ENCODE measurements around the gene GMIP. TPM values are rescaled to one million over a fixed set of nuclear protein-coding genes. Genes with fewer than 3 reads are reported as not detected.
"Not testable (repeated sequence)": the region's sequence is repeated elsewhere in the genome, so short reads cannot be mapped to it uniquely, and the experiment has no call there.

Gene GMIP
- total RNA-seq, 1 donor from 2014 or later = 3.2 TPM

DNA sequence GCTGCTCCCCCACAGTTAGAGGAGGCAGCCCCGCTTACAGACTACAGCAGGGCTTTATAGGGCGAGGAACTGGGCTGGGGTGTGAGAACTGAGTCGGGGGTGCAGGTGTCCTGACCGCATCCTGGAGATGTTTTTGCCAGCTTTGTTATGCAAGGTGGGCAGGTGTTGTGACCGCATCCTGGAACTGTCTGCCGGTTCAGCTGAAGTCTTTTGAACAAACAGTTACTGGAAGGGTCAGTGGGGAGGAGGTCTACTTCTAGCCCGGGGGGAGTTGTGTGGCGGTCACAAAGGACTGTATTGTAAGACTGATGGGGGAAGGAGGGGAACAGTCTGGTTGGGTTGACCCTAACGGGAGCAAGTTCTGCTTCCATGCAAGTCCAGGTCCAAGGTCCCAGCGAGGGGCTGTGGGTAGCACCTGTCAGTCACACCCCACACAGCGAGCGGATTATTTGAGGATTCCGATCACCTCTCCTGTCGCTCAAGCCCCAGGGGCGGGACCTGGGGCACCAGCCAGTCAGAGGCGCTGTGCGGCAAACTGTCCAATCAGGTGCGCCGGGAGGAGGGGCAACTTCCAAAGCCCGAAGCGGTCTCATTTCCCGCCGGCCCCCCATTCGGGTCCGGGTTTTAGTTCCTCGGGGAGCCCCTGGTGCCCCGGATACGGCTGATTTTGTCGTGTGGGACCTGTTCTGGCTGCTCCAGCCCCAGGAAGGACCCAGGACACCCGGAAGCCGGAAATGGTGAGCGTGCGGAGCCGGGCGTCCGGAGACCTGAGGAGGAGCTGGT is 25.0 kb upstream of the GMIP start, which contains the start of gene ZNF101:
ZNF101 (plus strand) TSS at position 610 of the 783 bp plus-strand sequence; CDS start at position 735, 125 bp downstream.
- H3K27me3 ChIP-seq (ENCODE audit: control insufficient read depth, insufficient read depth, low read length) = no peaks in the 10 kb centered on the region
- DNase-seq (ENCODE audit: low read depth) = peak; percentile 83
- peak within 1 kb of the TSS; percentile 92 for H3K4me3 ChIP-seq (ENCODE audit: low read depth, low read length)
- no peaks in the 10 kb centered on the region for H3K36me3 ChIP-seq (ENCODE audit: control insufficient read depth, insufficient read depth, low read length)
- TF ChIP-seq, protein P1, sequence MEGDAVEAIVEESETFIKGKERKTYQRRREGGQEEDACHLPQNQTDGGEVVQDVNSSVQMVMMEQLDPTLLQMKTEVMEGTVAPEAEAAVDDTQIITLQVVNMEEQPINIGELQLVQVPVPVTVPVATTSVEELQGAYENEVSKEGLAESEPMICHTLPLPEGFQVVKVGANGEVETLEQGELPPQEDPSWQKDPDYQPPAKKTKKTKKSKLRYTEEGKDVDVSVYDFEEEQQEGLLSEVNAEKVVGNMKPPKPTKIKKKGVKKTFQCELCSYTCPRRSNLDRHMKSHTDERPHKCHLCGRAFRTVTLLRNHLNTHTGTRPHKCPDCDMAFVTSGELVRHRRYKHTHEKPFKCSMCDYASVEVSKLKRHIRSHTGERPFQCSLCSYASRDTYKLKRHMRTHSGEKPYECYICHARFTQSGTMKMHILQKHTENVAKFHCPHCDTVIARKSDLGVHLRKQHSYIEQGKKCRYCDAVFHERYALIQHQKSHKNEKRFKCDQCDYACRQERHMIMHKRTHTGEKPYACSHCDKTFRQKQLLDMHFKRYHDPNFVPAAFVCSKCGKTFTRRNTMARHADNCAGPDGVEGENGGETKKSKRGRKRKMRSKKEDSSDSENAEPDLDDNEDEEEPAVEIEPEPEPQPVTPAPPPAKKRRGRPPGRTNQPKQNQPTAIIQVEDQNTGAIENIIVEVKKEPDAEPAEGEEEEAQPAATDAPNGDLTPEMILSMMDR (IDR thresholded peaks at IDR 0.05; ENCODE audit: insufficient read depth, low read length, severe bottlenecking) = no peak
- no peak for FAIRE-seq

DNA sequence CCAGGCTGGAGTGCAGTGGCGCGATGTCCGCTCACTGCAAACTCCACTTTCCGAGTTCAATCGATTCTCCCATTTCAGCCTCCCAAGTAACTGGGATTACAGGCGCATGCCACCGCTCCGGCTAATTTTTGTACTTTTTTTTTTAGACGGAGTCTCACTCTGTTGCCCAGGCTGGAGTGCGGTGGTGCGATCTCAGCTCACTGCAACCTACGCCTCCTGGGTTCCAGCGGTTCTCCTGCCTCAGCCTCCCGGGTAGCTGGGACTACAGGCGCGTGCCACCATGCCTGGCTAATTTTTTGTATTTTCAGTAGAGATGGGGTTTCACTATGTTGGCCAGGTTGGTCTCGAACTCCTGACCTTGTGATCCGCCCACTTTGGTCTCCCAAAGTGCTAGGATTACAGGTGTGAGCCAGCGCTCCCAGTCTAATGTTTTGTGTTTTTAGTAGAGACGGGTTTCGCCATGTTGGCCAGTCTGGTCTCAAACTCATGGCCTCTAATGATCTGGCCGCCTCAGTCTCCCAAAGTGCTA is 22.0 kb upstream of the GMIP start:
- not testable (repeated sequence) for H3K4me3 ChIP-seq (ENCODE audit: low read depth, low read length); FAIRE-seq; H3K27me3 ChIP-seq (ENCODE audit: control insufficient read depth, insufficient read depth, low read length); H3K36me3 ChIP-seq (ENCODE audit: control insufficient read depth, insufficient read depth, low read length); DNase-seq (ENCODE audit: low read depth)

DNA sequence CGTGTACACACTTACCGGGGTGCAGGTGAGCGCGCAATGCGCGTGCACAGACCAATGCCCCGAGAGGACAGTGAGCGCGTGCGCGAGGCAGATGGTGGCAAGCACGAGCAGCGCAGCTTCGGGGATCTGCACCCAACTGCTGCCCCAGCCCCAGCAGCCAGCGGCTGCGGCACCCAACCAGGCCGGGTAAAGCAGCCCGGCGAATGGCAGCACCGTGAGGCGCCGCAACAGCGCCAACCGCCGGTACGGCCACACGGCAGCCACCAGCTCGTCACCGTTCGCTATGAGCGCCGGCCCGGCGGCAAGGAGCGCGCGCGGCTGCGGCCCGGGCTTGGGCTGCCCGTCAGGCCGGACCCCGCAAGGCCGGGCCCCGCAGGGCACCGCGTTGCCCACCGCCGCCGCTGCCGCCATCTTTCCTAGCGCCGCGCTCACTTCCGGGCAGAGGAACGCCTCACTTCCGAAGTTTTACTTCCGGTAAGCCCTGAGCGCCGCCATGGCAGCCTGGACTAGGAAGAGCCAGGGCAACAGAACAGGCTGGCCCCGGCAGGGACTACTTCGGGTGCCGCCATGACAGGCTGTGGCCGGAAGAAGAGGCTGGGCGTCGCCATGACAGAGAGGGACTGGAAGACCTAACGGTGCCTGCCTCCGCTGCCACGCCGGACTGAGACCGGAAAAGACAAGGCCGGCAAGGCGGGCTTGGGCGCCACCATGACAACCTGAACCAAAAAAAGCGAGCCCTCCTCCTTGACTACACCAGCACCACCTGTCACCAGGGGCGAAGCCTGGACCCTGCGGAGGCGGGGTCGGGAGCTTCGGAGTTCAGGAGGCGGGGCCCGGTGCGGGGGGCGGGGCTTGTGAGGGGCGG is 20.0 kb upstream of the GMIP start, which contains the start of gene ATP13A1:
ATP13A1 (minus strand) TSS at position 421 of the 865 bp plus-strand sequence; CDS start at position 411, 10 bp downstream.
- FAIRE-seq = no peak
- peak; percentile 94 for DNase-seq (ENCODE audit: low read depth)
- peak within 1 kb of the TSS; percentile 86 for H3K4me3 ChIP-seq (ENCODE audit: low read depth, low read length)
- no peaks in the 10 kb centered on the region for H3K27me3 ChIP-seq (ENCODE audit: control insufficient read depth, insufficient read depth, low read length)
- H3K36me3 ChIP-seq (ENCODE audit: control insufficient read depth, insufficient read depth, low read length) = peaks cover 12% of the 10 kb centered on the region
- TF ChIP-seq, protein P1 (IDR thresholded peaks at IDR 0.05; ENCODE audit: insufficient read depth, low read length, severe bottlenecking) = peak; percentile 36

DNA sequence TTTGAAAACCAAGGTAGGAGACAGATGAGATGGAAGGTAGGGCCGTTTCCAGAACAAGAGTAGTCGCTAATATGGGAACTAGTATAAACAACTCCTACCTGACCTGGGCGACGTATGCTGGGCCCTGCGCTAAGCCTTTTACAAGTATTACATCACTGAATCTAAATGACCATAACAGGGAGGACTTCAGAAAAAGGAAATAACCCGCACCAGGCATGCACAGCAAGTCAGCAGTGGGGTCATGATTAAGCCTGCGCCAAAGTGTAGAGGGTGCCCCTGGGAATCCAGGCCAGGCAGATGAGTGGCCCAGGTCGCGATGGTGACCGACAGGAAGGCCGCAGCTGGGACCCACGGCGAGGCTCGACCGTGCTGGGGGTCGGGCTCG is 19.4 kb upstream of the GMIP start:
- Histone ChIP-seq H3K36me3 (ENCODE audit: control insufficient read depth, insufficient read depth, low read length) (peaks cover 18% of the 10 kb centered on the region), H3K27me3 (ENCODE audit: control insufficient read depth, insufficient read depth, low read length) (no peaks in the 10 kb centered on the region), H3K4me3 (ENCODE audit: low read depth, low read length) (peak overlapping the region; percentile 86)
- TF ChIP-seq, protein P1 (IDR thresholded peaks at IDR 0.05; ENCODE audit: insufficient read depth, low read length, severe bottlenecking) = no peak
- FAIRE-seq (no peak), DNase-seq (ENCODE audit: low read depth) (no peak)

DNA sequence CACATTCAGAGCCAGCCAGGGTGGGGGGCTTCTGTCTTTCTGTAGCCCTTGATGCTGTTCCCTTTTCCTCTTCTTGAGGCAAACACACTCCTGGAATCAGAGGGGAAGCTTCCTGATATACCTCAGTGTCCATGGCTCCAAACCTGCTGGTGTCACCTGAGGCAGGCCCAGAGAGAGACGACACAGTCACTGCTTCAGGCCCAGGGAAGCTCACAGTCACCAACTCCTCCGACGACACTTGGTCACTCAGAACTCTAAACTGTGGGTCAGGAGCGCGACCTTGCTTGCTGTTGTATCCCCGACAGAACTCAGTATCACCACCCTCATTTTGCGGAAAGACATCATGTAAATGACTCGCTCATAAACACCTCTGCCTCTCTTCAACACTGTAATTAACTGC is 18.9 kb upstream of the GMIP start:
- peaks cover 21% of the 10 kb centered on the region for H3K36me3 ChIP-seq (ENCODE audit: control insufficient read depth, insufficient read depth, low read length)
- TF ChIP-seq, protein P1 (IDR thresholded peaks at IDR 0.05; ENCODE audit: insufficient read depth, low read length, severe bottlenecking) = no peak
- H3K4me3 ChIP-seq (ENCODE audit: low read depth, low read length) = peak overlapping the region; percentile 86
- no peaks in the 10 kb centered on the region for H3K27me3 ChIP-seq (ENCODE audit: control insufficient read depth, insufficient read depth, low read length)
- DNase-seq (ENCODE audit: low read depth) (no peak), FAIRE-seq (no peak)

All from bronchial epithelial cell (primary cell).